G401.6 (cell line): Measurements from ENCODE around the gene SH3GLB2.
"Not testable (repeated sequence)": the region's sequence is repeated elsewhere in the genome, so short reads cannot be mapped to it uniquely, and the experiment has no call there.

Source experiments
- FAIRE-seq: peaks from 2 replicates; lab custom pipeline; 2012; peaks lifted over from hg19 to GRCh38; lab: Jason Lieb, UNC

Gene SH3GLB2

GRCh38 chr9:129014124-129014523, 14.0 kb downstream of the SH3GLB2 start:
- FAIRE-seq: no peak

GRCh38 chr9:129013674-129014073, 14.5 kb downstream of the SH3GLB2 start:
- no peak for FAIRE-seq

GRCh38 chr9:129012893-129013448, 15.2 kb downstream of the SH3GLB2 start:
- FAIRE-seq: no peak

GRCh38 chr9:129012343-129012742, 15.8 kb downstream of the SH3GLB2 start:
- no peak for FAIRE-seq

- no peak for FAIRE-seq
These were observed 16.4 kb downstream of the SH3GLB2 start for GRCh38 chr9:129011761-129012181.

GRCh38 chr9:129011170-129011569, 17.0 kb downstream of the SH3GLB2 start:
- no peak for FAIRE-seq

- FAIRE-seq: no peak
These were observed 17.7 kb downstream of the SH3GLB2 start for GRCh38 chr9:129010267-129010975.

- FAIRE-seq: no peak
These were observed 18.5 kb downstream of the SH3GLB2 start for GRCh38 chr9:129009584-129010141.

- no peak for FAIRE-seq
These were observed 19.0 kb downstream of the SH3GLB2 start for GRCh38 chr9:129008986-129009583.

GRCh38 chr9:129008469-129008965, 19.6 kb downstream of the SH3GLB2 start:
- no peak for FAIRE-seq

- FAIRE-seq: no peak
These were observed 20.2 kb downstream of the SH3GLB2 start for GRCh38 chr9:129007766-129008468.

- no peak for FAIRE-seq
These were observed 20.9 kb downstream of the SH3GLB2 start for GRCh38 chr9:129007035-129007765.

GRCh38 chr9:129006328-129007034, 21.6 kb downstream of the SH3GLB2 start:
- peak; percentile 91 for FAIRE-seq

GRCh38 chr9:129005336-129005997, 22.7 kb downstream of the SH3GLB2 start:
- FAIRE-seq: no peak

- FAIRE-seq: not testable (repeated sequence)
These were observed 24.0 kb downstream of the SH3GLB2 start for GRCh38 chr9:129004173-129004572.

GRCh38 chr9:129002992-129003391, 25.1 kb downstream of the SH3GLB2 start:
- no peak for FAIRE-seq

GRCh38 chr9:129001504-129002325, 26.4 kb downstream of the SH3GLB2 start:
- FAIRE-seq: no peak

GRCh38 chr9:128999581-129000206, 28.4 kb downstream of the SH3GLB2 start:
- FAIRE-seq: no peak

GRCh38 chr9:128998462-128998861, 29.7 kb downstream of the SH3GLB2 start:
- FAIRE-seq: no peak
